IPS-20b (cell line): Measurements from ENCODE around the gene FRAS1.

ENCODE experiments used
- H3K27ac ChIP-seq: one replicate; pipeline ENCODE4 v1.5.1; 2013; ENCODE audit warnings: low read length
- H3K27me3 ChIP-seq: 2 replicates; pipeline ENCODE4 v1.6.1; 2013; ENCODE audit warnings: mild to moderate bottlenecking, low read length, inconsistent platforms; ENCODE audit not compliant: insufficient read depth
- H3K36me3 ChIP-seq: 2 replicates; pipeline ENCODE4 v1.6.1; 2013; ENCODE audit warnings: low read depth, mild to moderate bottlenecking, inconsistent platforms, low read length, moderate library complexity; ENCODE audit not compliant: insufficient read depth
- H3K4me1 ChIP-seq: 2 replicates; pipeline ENCODE4 v1.6.1; 2013; ENCODE audit warnings: mild to moderate bottlenecking, control low read depth, inconsistent platforms, low read length, moderate library complexity; ENCODE audit not compliant: insufficient read depth
- H3K4me3 ChIP-seq: 2 replicates; pipeline ENCODE4 v1.5.1; 2013; ENCODE audit warnings: mild to moderate bottlenecking, low read length, inconsistent platforms
- H3K9ac ChIP-seq: 2 replicates; pipeline ENCODE4 v1.6.1; 2013; ENCODE audit warnings: low read depth, mild to moderate bottlenecking, inconsistent platforms, low read length, moderate library complexity
- H3K9me3 ChIP-seq: 2 replicates; pipeline ENCODE4 v1.6.1; 2013; ENCODE audit warnings: mild to moderate bottlenecking, low read depth, low read length, inconsistent platforms; ENCODE audit not compliant: insufficient read depth

FRAS1 gene

DNA sequence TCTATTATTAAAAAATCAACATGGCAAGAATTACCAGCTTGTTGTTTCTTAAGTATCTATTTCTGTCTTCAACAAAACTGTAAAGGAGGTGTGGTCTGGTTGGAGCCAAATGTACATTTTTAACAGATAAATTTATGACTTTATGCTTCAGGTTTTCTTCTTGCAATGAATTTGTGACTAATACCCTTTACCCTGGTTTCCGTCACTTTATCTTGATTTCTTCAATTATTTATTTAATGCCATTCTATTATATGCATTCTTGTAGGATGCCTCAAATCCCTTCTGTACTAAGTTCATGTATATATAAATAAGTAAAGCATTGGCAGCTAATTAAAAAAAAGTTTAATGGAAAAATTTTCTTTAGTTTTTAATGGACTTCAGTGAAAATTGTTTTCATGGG is 453.0 kb downstream of the FRAS1 start:
- Histone ChIP-seq H3K36me3 (peaks cover 82% of the 10 kb centered on the region), H3K27ac (no peak overlapping the region), H3K4me1 (no peaks in the 10 kb centered on the region; the same call in 1 of the 2 replicates), H3K9ac (no peak overlapping the region), H3K27me3 (no peaks in the 10 kb centered on the region), H3K4me3 (no peak overlapping the region), H3K9me3 (no peaks in the 10 kb centered on the region)

- Histone ChIP-seq H3K9ac (no peak overlapping the region), H3K27me3 (no peaks in the 10 kb centered on the region), H3K27ac (no peak overlapping the region), H3K4me1 (no peaks in the 10 kb centered on the region; the same call in 1 of the 2 replicates), H3K36me3 (peaks cover 82% of the 10 kb centered on the region), H3K4me3 (no peak overlapping the region), H3K9me3 (no peaks in the 10 kb centered on the region)
These were observed 453.6 kb downstream of the FRAS1 start for GRCh38 chr4:78510681-78511080.

DNA sequence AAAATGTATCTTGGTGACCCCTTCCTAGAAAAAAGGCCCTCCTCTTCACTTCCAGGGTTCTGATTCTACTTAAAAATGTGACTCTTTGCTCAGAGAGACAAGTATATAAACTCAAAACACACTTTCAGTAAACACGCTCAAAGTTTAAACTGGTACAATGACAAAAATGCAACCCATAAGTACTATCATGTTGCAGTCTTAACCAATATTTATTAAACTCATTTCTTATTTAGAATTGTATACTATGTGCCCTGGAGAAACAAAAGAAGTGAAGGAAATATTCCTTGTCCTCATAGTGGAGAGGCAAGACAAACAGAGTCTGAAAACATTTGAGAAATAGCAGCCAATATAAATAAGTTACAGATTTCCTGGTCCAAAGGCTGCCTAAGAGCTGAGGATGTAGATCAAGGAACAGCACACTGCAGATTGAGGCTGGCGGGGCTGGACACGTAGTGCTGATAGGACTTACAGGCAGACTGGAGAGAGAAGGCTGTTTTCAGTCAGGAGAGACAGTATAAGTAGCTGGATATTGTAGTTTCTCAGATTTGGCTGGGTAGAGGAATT is 455.3 kb downstream of the FRAS1 start:
- Histone ChIP-seq H3K4me1 (no peaks in the 10 kb centered on the region), H3K9ac (no peak overlapping the region), H3K27ac (no peak overlapping the region), H3K36me3 (peaks cover 76% of the 10 kb centered on the region), H3K27me3 (no peaks in the 10 kb centered on the region), H3K4me3 (no peak overlapping the region), H3K9me3 (no peaks in the 10 kb centered on the region)

DNA sequence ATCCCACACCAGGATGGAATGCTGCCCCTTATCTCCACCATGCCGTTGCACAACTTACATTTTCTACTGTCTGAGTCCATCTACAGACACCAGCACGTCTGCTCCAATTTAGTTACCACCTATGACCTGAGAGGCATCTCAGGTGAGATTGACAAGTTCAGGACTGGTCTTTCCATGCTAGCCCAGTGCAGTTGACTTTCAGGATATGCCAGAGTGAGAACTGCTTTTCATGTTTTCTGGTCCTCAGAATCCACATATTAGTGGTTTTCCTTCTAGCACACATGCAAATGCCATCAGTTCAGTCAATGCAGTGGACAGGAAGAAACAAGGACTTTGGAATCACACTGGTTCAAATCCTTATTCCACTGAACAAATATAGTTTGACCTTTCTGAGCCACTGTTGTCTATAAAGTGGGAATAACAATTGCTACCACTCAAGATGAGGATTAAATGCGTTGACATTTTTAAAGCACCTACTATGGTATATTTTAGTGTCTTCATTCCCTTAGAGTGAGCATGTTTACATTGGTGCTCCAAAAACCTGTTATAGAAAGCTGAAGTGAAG is 456.4 kb downstream of the FRAS1 start:
- H3K36me3 ChIP-seq = peaks cover 69% of the 10 kb centered on the region

DNA sequence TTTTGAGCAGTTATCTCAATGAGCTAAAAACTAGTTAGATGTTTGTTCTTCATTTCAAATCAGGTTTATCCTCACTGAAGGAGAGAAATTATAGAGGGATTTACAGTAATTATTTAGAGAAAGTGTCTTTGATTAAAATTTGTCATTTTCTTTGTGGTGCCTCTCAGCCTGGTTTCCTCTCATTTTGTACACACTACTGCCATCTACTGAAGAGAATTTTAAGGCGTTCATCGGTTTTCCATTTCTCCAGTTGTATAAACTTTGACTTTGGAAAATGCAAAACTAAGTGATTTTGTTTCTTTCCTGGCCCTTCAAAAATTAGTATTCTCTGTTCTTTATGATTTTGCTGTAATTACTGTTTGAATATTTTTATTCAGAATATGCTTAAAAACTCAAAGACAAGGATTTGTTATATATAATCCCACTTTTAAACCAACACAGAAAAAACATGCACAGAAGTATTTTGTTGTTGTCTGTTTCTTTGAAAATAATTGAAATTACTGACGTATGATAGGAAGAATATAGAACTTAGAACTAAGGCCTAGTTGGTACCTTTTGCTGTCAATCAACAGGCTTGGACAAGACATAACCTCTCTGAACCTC is 460.0 kb downstream of the FRAS1 start:
- no peaks in the 10 kb centered on the region for H3K9me3 ChIP-seq

More for the DNA sequence above, 456.4 kb downstream of the FRAS1 start:
- H3K27ac ChIP-seq = no peak overlapping the region
- H3K9me3 ChIP-seq = no peaks in the 10 kb centered on the region
- no peak overlapping the region for H3K4me3 ChIP-seq
- H3K9ac ChIP-seq = no peak overlapping the region
- H3K27me3 ChIP-seq = no peaks in the 10 kb centered on the region
- no peaks in the 10 kb centered on the region for H3K4me1 ChIP-seq

GRCh38 chr4:78518561-78518960 is 461.4 kb downstream of the FRAS1 start:
- peaks cover 68% of the 10 kb centered on the region for H3K36me3 ChIP-seq
- H3K9ac ChIP-seq = no peak overlapping the region
- H3K9me3 ChIP-seq = no peaks in the 10 kb centered on the region
- H3K27me3 ChIP-seq = no peaks in the 10 kb centered on the region
- no peak overlapping the region for H3K27ac ChIP-seq
- no peaks in the 10 kb centered on the region for H3K4me1 ChIP-seq
- no peak overlapping the region for H3K4me3 ChIP-seq

More for the DNA sequence above, 460.0 kb downstream of the FRAS1 start:
- Histone ChIP-seq H3K27me3 (no peaks in the 10 kb centered on the region), H3K9ac (no peak overlapping the region), H3K4me1 (no peaks in the 10 kb centered on the region), H3K27ac (no peak overlapping the region), H3K4me3 (no peak overlapping the region), H3K36me3 (peaks cover 69% of the 10 kb centered on the region)

DNA sequence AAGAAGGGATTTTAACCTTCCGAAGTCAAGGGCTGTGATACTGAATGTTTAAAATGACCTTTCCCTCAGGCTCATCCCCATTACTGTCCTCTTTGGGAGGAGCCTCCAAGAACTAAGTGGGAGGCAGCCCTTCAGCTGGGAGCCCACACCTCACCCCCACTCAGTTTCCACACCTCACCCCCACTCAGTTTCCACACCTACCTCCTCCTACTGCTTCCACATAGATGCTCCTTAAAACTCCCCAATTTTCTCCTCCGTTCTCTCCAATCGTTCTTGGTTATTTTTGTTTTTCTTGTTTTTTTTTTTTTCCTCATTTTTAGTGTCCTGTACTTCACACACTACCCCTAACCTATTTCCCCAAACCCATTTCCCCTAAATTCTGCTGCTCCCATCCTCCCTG is 462.8 kb downstream of the FRAS1 start:
- no peak overlapping the region for H3K9ac ChIP-seq
- H3K4me3 ChIP-seq = no peak overlapping the region
- H3K27ac ChIP-seq = no peak overlapping the region
- no peaks in the 10 kb centered on the region for H3K9me3 ChIP-seq
- H3K36me3 ChIP-seq = peaks cover 70% of the 10 kb centered on the region
- no peaks in the 10 kb centered on the region for H3K27me3 ChIP-seq
- H3K4me1 ChIP-seq = no peaks in the 10 kb centered on the region

GRCh38 chr4:78520808-78521226 is 463.7 kb downstream of the FRAS1 start:
- Histone ChIP-seq H3K9me3 (no peaks in the 10 kb centered on the region), H3K4me3 (no peak overlapping the region), H3K9ac (no peak overlapping the region), H3K36me3 (peaks cover 79% of the 10 kb centered on the region), H3K4me1 (no peaks in the 10 kb centered on the region), H3K27ac (no peak overlapping the region), H3K27me3 (no peaks in the 10 kb centered on the region)

- Histone ChIP-seq H3K27me3 (no peaks in the 10 kb centered on the region), H3K4me1 (no peaks in the 10 kb centered on the region), H3K9me3 (no peaks in the 10 kb centered on the region), H3K36me3 (peaks cover 95% of the 10 kb centered on the region), H3K9ac (no peak overlapping the region), H3K4me3 (no peak overlapping the region), H3K27ac (no peak overlapping the region)
These were observed 466.9 kb downstream of the FRAS1 start for GRCh38 chr4:78524009-78524408.

DNA sequence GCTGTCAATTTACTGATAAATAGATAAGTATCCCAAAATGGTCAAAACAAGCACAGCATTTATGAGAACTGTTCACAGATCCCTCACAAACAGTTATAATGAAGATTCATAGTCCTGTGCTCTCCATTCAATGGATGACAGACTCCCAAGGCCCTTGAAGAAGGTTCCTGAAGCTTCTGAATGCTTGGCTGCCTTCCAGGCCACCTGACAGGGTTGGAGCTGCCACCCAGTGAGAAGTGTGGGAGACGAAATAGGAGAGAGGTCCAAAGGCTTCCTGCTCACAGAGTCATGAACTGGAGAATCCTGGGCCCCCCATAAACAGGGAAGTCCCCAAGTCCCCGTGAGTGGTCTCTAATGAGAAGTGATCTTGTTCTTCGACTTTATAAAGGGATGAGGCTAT is 468.4 kb downstream of the FRAS1 start:
- peaks cover 83% of the 10 kb centered on the region for H3K36me3 ChIP-seq

DNA sequence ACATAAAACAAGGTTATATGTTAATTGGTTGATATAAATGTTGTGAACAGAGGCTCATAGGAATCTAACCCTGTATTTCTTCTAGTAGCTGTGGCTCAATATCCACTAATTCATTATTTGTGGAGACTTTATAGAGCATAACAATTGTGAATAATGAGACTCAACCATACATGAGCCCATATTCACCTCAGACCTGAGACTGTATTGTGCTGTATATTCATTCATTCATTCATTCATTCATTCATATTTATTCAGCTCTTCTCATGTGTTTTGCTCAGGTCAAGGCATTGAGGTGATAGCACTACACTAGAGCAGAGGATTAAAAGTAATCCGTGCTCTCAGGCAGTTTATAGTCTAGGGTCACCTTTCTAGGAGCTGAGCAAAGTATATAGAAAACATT is 470.0 kb downstream of the FRAS1 start:
- Histone ChIP-seq H3K27me3 (no peaks in the 10 kb centered on the region), H3K4me3 (no peak overlapping the region), H3K27ac (no peak overlapping the region), H3K4me1 (no peaks in the 10 kb centered on the region), H3K36me3 (peaks cover 69% of the 10 kb centered on the region), H3K9me3 (no peaks in the 10 kb centered on the region), H3K9ac (no peak overlapping the region)

More for the DNA sequence above, 468.4 kb downstream of the FRAS1 start:
- Histone ChIP-seq H3K9me3 (no peaks in the 10 kb centered on the region), H3K4me3 (no peak overlapping the region), H3K9ac (no peak overlapping the region), H3K4me1 (no peaks in the 10 kb centered on the region), H3K27me3 (no peaks in the 10 kb centered on the region), H3K27ac (no peak overlapping the region)

DNA sequence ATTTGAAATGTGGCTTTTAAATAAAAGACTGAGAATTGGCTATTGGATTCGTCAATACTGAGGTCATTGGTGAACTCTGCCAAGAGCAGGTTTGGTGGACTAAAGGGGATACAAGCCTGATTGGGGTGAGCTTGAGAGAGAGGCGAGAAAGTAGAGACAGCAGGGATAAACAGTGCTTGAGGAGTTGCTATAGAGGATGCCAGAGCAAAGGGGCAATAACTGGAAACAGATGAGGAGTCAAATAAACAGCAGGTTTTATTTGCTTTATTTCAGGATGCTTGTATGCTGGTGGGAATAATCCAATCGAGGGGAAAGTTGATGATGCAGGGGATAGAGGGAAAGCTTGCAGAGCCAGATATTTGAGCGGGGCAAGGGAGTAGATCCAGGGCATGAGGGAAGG is 470.4 kb downstream of the FRAS1 start:
- no peak overlapping the region for H3K4me3 ChIP-seq
- no peak overlapping the region for H3K27ac ChIP-seq

More for the DNA sequence above, 470.4 kb downstream of the FRAS1 start:
- H3K9ac ChIP-seq = no peak overlapping the region
- H3K27me3 ChIP-seq = no peaks in the 10 kb centered on the region
- no peaks in the 10 kb centered on the region for H3K9me3 ChIP-seq
- H3K4me1 ChIP-seq = no peaks in the 10 kb centered on the region
- H3K36me3 ChIP-seq = peaks cover 67% of the 10 kb centered on the region
